HG02884 (cell line): Measurements from ENCODE around the gene GSK3B.

Source experiments
- ATAC-seq: cut with Tn5 transposase; IDR thresholded peaks from one replicate; pipeline ENCODE4 v1.9.1; 2021; ENCODE audit warnings: mild to moderate bottlenecking, moderate library complexity; ENCODE audit not compliant: unreplicated experiment

Gene GSK3B

GRCh38 chr3:120098710-120099109 lies 4.5 kb upstream of the GSK3B start:
- no peak for ATAC-seq

DNA sequence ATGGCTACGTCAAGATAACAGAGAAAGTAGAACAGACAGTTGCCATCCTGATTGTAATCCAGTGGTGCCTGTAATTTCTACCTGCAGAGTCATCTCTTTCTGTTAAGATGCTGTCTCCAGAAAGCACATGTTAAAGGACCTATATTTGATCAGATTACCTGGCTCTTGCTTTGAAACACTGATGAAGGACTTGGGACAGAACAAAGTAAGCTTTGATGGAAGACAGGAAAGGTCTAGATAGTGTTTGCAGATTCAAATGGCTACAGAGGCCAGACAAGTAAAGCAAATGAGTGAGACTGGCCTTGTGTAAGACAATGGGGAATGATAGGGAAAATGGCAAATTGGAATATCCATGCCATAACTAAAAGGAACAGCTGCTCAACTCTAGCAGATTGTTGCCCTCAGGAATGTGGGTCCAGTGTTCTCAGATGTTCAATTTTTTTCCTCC lies 1.8 kb upstream of the GSK3B start:
- ATAC-seq, result no peak

DNA sequence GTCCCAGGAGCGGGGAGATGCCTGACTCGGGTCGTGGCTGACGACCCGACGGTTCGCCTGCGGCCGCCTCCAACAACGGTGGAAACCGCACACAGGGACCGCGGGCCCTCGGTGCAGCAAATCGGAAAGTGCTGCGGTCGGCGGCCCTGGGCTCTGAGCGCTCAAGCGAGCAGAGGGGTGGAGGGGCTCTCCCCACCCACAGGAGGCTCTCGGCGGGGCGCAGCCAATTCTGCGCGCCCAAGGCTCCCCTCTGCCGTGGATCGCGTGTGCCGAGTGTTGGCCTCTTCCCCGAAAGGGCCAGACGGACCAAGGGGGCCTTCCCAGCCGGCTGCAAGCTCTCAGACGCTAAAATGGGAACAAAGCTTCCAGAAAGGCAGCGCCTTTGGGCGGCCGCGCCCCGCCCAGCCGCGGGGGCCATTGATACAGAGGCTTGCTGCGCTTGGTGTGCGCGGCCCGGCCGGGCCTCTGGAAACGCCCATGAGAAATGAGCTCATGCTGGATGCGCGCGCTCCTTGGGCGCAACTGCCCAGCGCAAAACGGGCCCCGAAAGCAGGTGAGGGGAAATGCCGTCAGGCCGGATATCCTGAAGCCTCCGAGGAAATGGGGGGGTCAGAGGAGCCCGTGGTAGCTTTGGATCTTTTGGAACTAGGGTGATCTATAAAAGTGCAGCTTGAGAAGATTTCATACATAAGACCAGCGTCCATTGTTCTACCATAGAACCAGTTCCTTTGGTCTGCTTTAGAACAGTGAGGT lies 1.2 kb upstream of the GSK3B start:
- ATAC-seq, result peak; percentile 42

GRCh38 chr3:120094776-120095225 lies 554 bp upstream of the GSK3B start:
- ATAC-seq, result peak; percentile 58

DNA sequence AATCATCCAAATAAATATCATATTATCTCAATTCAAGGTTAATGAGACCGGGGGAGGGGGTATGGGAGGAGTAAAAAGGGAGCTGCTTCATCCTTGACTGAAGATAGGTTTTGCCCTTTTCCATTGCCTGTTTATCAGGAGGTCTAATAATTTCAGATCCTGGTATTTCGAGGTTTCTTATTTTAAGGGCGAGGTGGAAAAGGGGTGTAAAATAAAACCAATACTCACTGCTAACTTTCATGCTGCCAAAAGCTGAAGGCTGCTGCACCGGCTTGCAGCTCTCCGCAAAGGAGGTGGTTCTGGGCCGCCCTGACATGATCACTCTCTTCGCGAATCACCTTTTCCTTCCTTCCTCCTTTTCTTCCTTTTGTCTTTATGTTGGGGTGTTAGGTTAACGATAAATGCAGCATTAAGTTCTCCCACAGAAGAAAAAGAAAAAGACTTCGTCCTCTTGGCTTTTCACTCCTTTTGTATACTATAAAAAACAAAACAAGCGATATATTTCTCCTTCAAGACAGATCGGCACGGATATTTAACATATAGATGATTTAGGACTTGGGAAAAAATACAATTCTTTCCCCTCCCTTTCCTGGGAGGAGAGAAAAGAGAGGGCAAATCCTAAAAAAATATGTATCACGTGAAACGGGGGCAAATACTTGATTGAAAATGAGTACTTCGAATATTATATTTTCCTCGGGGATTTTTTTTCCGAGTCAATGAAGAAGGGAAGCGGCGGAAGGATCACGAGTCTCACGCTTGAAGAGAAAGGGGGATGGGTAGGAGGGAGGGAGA lies 932 bp downstream of the GSK3B start:
- ATAC-seq, result no peak

DNA sequence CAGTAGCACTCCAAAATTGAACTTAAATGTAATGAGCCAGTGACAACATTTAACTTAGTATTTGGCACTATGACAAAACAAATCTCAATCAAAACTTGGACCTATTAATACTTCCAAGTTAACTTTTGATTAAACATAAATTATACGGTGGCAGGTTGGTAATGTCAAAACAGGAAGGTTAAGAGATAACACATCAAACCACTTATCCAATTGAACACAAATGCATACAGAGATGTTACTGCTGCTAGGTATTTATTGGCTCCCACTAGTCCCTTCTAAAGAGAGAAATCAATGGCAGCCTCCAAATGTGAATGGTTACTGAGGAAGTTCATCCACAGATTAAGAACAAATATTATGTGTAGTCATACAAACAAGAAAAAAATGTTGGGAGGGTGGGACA lies 1.8 kb downstream of the GSK3B start:
- ATAC-seq, result no peak

DNA sequence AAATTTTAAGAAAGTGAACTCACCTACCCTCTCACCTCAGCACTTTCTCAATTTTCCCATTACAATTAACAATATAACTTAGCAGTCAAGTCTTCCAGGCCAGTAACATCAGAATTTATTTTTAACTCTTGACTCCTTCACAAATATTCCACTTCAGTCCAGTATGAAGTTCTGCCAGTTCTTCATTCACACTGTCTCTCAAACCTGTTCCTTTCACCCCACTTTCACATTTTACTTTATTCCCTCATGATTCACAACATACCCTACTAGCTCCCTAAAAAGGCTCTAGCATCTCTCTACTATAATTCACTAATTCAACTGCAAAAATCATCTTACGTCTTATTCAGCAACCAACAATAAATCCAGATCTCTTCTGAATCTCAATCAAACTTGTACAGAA lies 3.8 kb downstream of the GSK3B start:
- no peak for ATAC-seq

- ATAC-seq, result no peak
Measured at GRCh38 chr3:120089089-120089488, 5.2 kb downstream of the GSK3B start.

DNA sequence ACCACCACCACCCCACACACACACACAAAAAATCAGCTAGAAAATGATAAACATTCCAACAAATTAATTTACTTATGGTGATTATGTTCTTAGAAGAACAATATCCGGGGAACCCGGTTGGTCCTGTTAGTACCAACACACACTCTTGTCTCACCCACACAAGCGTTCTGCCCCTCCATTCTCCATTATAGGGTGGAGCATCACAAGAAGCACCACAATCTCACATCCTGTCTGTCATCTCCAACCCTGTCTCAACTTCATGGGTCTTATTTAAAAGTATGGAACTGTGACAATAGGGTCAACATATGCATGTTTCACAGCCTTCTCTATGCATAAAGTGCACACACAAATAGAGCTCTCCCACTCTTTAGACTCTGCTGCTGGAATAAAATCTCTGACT lies 5.6 kb downstream of the GSK3B start:
- no peak for ATAC-seq

GRCh38 chr3:120081719-120082118 lies 12.5 kb downstream of the GSK3B start:
- no peak for ATAC-seq

DNA sequence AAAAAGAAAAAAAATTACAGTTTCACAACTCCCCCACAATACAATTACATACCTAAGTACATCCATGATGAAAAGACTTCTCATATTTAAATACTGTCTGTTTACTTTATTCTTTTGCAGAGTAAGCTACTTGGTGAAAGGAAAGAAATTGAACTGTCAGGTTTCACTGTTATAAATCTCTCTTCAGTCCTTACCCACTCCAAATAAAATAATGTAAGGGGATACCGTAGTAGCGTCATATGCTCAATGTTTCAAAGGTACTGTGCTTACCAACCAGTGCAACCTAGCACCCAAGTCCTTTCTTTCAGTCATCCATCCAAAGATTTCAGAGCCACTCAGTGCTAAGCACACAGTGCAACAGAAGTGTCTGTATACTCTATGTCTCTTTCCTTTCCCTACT lies 13.4 kb downstream of the GSK3B start:
- no peak for ATAC-seq

DNA sequence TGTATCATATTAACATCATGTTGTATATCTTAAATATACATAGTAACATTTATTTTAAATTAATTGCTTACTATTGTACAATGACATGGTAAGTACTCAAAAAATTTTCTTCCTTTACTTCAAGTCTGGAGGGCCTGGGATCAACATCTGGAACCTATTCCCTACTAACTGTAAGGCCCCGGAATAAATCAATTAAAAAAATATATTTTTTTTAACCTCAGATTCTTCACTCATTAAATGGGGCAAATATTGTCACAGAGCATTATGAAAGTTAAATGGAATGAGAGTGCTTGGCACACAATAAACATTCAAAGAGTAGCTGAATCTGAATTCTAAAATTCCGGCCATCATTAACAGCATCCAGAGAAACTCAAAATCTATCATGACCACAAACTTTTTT lies 16.5 kb downstream of the GSK3B start:
- no peak for ATAC-seq

DNA sequence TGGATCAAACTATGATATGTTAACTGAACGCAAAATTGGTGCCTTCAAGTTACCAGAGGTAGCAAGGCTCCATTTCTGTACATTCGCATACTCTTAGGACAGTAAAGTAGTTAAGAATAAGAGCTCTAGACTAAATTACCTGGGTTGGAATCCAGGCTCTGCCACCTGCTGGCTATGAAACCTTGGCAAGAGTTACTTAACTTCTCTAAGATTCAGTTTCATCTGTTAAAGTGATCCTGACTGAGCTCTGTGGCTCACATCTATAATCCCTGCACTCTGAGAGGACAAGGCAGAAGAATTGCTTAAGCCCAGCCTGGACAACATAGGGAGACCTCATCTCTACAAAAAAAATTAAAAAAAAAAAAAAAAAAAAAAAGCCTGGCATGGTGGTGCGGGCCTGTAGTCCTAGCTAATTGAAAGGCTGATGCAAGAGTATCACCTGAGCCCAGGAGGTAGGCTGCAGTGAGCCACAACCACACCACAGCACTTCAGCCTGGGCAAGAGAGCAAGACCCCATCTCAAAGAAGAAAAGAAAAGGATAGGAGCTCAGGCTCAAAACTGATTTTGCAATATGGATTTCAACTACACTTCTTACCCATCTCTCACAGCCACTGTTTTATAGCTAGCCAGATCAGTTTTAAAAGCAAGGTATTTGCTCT lies 21.3 kb downstream of the GSK3B start:
- no peak for ATAC-seq

- no peak for ATAC-seq
Measured at GRCh38 chr3:120071259-120071658, 23.0 kb downstream of the GSK3B start.

DNA sequence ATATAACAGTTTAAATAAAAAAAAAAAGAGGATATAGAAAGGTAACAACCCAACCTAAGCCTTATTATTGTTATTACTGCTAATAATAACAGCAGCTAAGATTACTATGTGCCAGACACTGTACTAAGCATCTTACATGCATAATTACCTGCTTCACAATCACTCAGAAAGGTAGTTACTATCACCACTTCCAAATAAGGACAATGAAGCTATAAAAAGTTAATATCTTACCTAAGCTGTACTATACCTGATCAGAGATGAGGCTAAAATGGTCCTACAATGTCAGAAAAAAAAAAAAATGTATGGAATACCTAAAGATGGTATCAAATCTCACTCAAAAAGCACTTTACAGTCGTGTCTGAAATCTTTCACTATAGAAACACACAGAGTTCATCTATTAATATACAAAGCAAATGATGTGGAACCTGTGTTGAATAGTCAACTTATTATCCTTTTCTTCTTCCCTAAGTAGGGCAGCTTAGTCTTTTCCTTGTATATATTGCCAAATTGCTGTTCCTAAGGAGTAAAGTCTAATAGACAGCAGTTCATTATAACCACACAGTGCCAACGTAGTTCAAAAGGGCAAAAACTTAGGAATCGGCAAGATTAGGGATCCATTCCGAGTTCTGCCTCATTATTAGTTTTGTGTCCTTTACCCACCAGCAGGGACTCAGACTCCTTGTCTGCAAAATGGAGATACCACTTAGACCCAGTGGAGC lies 23.8 kb downstream of the GSK3B start:
- no peak for ATAC-seq

DNA sequence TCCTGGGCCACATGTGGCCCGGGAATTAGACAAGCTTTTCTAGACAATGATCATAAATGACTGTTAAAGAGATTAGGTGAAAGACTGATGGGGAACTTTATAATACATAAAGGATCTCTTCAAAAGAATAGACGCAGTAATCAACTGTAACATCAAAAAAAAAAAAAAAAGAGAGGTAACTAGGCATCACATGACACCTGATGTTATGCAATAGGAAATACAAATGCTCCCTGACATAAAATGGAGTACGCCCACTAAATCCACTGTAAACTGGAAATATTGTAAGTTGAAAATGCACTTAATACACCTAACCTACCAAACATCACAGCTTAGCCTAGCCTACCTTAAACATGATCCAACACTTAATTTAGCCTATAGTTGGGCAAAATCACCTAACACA lies 27.2 kb downstream of the GSK3B start:
- ATAC-seq, result no peak

DNA sequence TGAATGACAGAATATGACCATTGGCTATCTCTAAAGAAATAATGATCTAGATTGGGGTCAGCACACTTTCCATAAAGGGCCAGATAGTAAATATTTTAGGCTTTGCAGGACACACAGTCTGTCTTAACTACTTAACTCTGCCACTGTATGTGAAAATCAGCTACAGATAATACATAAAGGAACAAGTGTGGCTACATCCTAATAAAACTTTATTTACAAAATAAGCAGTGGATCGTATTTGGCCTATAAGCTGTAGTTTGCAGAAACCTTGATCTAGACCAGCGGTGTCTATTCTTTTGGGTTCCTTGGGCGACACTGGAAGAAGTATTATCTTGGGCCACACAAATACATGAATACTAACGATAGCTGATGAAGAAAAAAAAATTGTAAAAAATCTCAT lies 27.6 kb downstream of the GSK3B start:
- no peak for ATAC-seq

DNA sequence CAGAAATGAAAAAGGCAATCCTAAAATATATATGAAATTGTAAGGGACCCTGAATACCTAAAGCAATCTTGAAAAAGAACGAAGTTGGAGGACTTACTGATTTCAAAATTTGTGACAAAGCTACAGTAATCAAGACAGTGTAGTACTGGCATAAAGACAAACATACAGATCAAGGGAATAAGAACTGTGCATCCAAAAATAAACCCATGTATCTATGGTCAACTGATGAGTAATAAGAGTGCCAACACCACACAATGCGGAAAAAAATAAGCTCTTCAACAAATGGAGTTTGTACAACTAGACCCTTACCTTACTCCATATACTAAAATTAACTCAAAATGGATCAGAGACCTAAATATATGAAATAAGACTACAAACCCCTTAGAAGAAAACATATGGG lies 29.6 kb downstream of the GSK3B start:
- no peak for ATAC-seq

DNA sequence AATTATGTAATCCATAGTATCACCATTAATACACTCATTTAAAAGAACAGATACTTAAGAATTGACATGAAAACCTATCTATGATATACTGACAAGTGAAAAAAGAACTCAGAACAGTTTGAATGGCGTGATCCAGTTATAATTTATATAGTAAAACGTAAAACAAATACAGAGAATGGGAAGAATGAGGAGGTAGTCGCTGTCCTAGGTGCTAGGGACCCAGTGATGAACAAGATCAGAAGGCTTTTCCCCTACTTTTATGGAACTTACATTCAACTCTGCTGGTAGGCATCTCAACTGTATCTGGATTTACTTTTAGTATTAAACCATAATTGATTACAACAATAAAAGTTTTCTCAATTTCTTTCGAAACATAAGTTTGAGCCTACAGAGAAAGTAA lies 31.8 kb downstream of the GSK3B start:
- ATAC-seq, result no peak

DNA sequence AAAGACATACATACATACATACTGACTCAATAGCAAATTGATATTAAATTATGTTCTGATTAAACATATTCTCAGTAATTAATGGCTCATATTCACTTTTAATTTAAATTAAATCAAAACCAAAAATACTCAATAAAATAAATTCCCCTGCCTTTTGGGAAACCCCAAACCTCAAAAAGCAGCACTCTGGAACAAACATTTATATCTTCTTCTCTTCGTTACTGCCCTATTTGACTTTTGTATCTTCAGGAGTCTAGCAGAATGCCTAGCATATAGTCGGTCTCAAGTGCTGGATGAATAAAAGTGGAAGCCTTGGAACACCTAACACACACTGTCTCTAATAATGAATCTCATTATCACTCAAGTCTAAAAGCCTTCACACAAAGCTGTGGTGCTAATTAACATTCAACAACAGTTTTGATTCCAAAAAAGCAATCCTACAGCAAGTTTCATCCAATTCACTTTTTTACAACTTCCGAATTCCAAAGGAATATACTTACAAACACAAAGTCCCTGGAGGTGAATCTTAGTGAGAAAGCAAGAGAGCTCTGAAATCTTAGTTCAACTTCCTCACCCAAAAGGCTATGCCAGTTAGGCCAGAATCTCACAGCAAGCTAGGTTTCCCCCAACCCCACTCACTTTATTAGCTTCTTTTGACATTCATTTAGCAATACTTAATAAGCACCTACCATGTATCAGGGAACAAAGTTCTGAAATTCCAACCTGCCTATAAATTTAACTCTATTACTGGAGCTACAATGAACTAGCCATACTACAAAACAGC lies 35.0 kb downstream of the GSK3B start:
- no peak for ATAC-seq
